ENCODE data around the gene CXorf38.

CXorf38 gene

DNA sequence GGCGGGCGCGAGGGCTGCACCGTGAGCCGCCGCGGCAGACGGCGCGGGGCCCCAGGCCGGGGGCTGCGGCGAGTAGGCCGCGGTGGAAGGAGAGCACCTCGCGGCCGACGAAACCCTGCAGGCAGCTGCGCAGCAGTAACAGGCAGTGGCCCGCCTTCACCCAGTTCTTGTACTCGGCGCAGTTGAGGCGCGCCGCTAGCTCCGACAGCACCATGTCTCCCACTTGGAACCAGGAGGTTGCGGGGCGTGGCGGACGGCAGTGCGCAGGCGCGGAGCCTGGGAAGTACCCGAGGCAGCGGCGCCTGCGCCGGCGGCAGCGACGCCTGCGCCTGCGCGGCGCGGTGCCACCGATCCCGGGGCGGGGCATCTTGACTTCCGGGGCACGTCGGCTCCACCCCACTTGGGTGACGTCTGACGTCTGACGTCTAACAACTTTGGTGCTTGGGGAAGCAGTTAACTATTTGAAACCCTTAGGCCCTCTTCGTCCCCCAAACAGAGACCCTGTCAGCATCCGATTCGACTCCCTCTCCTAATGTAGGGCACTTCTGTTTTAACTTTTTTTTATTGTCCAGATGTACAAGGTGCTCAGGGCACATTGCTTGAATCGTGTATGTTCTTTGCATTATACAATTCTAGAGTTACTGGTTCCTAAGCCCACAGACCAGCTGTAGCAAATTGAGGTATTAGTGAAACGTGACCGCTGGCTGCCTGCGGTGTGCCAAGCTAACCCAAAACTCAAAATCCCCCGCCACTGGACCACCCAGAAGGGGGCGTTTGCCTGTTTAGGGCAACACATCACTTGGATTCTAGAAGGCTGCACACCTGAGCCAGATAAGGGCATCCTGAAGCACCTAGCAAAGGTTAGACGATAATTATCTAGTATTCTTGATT lies at the start of gene CXorf38:
TSS of gene CXorf38 (minus strand) at position 255 of the 891 bp plus-strand sequence. CDS start at position 214, 41 bp downstream.
- peak; percentile 80 for DNase-seq

- no peak for DNase-seq
These were observed 47.4 kb upstream of the CXorf38 start for GRCh38 chrX:40694802-40695201.

DNA sequence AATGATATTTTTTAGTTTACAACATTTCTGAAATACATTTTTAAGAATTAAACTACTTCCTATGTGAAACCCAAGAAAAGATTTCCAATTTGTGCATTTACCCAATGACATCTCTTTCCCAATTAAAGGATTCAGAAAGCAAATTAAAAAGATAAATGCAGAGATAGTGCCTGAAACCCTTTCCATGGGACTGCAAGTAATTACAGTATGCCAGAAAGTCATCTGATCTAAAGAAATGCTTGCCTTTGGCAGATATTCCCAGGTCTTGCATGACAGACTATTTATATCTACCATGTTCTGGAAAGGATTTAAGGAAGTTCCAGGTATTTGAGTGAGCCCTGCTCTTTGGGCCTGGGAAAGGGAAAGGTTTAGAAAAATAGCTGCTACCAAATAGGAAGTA lies 41.6 kb upstream of the CXorf38 start:
- no peak for DNase-seq

DNA sequence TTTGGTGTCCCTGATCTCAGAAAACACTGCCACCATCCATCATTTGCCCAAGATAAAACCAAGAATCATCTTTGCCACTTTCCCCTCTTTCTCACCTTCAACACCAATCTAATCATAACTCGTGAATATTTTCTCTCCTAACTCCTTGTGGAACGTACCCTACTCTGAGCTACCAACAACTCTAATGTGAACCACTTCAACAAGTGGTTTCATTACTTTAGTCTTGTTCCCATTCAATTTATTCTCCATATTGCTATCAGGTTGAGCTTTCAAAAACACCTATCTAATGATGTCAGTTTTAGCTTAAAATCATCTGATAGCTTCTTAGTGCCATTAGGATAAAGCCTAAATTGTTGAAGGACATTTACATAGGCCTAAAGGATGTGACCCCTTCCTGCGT lies 39.8 kb upstream of the CXorf38 start:
- DNase-seq, result no peak

DNA sequence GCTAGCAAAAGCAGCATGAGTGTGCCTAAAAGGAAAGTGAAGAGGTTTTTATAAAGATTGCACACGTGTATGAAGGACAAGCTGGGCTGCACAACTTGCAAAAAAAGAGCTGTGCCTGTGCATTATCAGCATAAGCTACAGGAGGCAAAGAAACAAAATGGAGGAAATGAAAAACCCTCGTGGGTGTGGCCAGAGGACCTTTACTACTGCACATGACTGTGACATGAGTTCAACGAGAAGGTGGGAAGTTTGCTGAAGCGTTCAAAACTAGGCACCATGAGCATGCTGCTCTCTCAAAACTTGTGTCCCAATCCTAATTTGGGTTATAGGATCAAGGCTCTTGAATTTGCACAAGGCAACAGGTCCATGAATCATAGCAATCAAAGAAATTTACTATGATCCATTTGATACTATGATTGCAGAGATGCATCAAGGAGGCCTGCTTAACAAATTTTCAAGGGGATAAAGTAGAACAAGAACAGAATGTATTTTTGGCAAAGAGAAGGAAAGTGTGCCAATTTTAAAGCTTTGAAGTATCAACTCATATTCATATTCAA lies 38.1 kb upstream of the CXorf38 start:
- DNase-seq, result no peak

- no peak for DNase-seq
These were observed 36.7 kb upstream of the CXorf38 start for GRCh38 chrX:40684092-40684491.

DNA sequence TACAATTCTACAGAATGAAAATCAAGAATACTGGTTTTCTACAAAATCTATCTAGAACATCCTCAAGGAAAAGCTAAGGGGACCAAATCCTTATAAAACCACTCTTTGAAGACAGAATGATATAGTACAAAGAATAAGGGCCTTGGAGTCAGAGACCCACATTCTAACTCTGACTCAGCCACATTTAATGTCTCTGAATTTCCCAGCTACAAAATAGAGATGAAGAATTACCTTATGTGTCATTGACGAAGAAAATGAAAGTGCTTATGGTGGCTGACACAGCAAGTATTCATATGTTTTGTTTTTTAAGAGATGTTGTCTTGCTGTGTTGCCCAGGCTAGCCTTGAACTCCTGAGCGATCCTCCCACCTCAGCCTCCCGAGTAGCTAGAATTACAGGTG lies 35.9 kb upstream of the CXorf38 start:
- no peak for DNase-seq

DNA sequence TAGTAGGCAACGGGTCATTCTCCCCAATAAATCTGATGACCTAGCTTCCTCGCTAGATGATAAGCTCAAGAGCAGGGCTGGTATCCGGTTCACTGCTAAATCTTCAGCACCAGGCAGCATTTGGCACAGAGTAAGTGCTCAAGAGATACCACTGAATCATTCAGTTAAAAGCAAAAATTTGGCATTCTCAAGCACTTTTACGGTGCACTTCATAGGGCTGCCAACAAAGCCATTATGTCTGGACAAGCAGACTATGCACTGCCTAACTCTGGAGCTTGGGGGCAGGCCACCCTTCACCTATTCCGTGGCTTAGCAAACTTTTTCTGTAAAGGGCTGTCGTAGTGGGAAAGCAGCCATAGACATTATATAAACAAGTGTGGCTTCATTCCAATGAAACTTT lies 23.8 kb upstream of the CXorf38 start:
- no peak for DNase-seq

DNA sequence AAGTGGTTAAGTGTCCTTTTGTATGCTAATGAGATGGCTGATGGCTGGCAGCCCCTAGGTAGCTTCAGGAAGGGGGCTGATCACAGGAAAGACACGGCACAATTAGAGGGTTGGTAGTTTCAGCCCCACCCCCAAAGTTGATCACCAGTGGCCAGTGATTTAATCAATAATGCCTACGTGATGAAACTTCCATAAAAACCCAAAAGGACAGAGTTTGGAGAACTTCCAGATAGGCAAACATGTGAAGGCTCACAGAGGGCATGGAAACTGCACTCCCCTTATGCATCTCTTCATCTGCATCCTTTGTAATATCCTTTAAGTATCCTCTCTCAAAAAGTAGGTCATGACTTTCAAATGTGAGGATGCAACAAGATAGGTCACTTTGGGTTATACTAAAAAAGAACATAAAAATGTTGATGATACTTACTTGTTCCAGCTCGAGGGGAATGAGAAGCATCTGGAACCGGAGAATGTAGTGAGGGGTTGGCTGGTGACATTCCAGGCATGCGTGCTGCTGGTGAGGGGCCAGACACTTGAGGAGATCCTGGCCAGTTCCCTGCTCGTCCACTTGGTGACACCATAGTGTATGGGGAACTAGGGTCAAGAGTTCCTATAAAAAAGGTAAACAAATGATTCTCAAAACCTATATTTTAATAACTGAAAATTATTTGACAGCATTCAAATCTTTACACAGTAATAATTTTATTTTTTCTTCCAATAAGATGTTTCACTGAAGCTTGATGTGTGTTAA lies 16.7 kb upstream of the CXorf38 start:
- DNase-seq, result no peak

GRCh38 chrX:40663078-40663740 lies 15.8 kb upstream of the CXorf38 start:
- peak; percentile 25 for DNase-seq

DNA sequence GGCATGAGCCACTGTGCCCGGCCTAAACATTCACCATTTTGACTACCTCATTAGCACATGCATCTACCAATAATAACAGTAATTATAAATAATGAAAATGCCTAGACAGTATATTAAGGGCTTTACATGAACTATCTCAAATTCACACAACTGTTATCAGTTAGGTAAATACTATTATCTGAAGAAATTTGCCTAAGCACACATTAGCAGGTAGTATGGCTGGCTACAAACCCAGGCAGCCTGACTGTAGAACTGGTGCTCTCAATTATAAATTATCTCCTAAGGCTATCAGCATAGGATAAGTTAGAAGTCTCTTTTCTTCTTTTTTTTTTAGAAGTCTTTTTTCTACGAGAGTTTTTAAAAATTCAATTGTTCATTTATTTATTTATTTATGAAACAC lies 14.1 kb upstream of the CXorf38 start:
- DNase-seq, result no peak

GRCh38 chrX:40660381-40660780 lies 13.0 kb upstream of the CXorf38 start:
- DNase-seq, result no peak

DNA sequence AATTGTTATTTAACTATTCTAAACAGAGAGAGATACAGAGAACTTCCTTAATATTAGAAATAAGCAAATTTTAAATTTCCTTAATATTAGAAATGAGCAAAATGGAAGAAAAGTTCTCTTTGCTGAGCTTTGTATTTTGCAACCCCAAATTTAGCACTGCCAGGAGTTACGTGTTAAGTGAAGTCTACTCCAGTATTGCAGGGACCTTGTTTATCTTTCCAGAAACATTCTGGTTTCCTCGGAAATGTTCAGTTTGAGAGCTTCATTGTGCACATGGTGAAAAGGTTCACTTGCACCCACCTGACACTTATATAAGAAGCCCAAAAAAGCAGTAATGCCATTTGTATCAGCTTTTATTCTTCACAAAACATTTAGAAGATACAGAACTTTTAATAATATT lies 6.2 kb upstream of the CXorf38 start:
- no peak for DNase-seq

GRCh38 chrX:40652664-40653063 lies 5.3 kb upstream of the CXorf38 start:
- DNase-seq, result no peak

GRCh38 chrX:40651620-40652223 lies 4.4 kb upstream of the CXorf38 start:
- DNase-seq, result peak; percentile 33

DNA sequence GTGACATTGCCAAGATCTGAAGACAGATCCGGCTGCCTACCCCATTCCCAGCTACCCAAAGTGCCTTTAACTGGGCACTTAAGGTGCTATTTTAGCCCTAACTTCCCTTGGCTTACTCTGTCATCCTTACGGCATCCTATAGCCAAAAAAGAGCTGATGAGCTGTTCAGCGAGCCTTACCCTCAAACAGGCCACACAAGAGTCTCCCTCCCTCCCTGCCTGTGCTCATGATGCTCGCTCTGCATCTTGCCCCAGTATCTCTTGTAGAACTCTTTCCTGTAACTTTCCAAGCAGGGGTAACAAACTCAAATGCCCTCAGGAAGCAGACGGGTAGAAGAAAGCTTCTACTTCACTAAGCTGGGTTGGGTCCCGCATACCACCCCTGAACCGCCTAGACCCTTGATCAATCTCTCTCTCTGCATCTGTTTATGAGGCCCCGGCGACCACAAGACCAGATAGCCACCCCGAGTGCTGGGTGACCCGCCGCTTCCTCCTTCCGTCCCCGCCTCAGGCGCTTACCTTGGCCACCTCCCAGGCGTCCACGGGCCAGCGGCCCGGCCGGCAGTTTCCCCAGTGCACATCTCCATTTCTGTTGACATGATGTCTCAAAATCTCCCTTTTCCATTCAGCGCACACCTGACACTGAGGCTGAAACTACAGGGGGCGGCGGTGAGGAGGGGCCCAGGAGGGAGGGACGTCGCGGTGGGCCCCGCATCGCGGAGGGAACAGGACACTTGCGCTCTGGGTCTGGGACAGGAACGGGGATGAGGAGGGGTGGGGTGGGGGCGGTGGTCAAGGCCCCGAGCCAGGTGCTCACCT lies 663 bp downstream of the CXorf38 start:
- DNase-seq, result peak; percentile 18

GRCh38 chrX:40644821-40645358 lies 2.5 kb downstream of the CXorf38 start:
- DNase-seq, result peak; percentile 49

- DNase-seq, result no peak
These were observed 3.2 kb downstream of the CXorf38 start for GRCh38 chrX:40644176-40644575.

- no peak for DNase-seq
These were observed 9.7 kb downstream of the CXorf38 start for GRCh38 chrX:40637687-40638086.

GRCh38 chrX:40632199-40632598 lies 15.2 kb downstream of the CXorf38 start:
- DNase-seq, result no peak

- DNase-seq, result no peak
These were observed 18.9 kb downstream of the CXorf38 start for GRCh38 chrX:40628506-40628905.

- DNase-seq, result no peak
These were observed 22.1 kb downstream of the CXorf38 start for GRCh38 chrX:40625294-40625693.
